ENCODE measurements around the gene CTDSPL.

Gene CTDSPL

DNA sequence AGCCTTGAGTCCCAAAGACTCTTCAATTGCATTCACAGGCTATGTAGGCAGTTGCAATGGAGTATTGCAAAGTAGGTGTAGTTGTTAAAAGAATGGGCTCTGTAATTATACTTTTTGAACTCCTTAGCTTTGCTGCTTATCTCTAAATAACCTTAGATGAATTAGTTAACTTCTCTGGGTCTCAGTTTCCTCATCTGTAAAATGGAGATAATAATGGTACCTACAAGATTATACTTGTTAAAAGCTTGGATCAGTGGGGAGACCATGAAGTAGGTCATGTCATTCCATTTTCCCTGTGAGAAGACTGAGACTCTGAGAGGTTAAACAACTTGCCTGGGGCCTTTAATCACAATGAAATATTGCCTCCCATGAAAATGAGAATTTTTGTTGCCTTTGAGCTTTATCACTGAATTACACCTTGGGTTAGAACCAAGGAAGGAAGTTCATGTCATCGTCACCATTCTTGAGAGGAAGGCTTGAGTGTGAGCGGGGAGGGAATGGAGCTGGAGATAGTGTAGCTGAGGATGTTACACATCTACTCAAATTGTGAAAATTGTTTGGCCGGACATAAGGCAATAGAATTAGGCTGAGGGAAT lies 38.1 kb downstream of the CTDSPL start:
- H3K4me1 ChIP-seq (ENCODE audit: control insufficient read depth, insufficient read depth, low read depth, low read length): peaks cover 18% of the 10 kb centered on the region
- peaks cover 48% of the 10 kb centered on the region for H3K79me1 ChIP-seq (replicated peaks; ENCODE audit: low read length, poor library complexity, severe bottlenecking)
- H3K27me3 ChIP-seq (ENCODE audit: control insufficient read depth in 1 of 2, insufficient read depth in 1 of 2, low read length in 2 of 2): no peaks in the 10 kb centered on the region
- H3K36me3 ChIP-seq (ENCODE audit: control insufficient read depth in 1 of 2, insufficient read depth in 2 of 2, low read depth in 1 of 2, low read length in 2 of 2): peaks cover 5 to 9% of the 10 kb centered on the region in 2 experiments
- no peak overlapping the region for H3K4me2 ChIP-seq (ENCODE audit: low read length, poor library complexity, severe bottlenecking)
- no peak overlapping the region for H2AK5ac ChIP-seq (ENCODE audit: low read length, severe bottlenecking)
- H2AFZ ChIP-seq (ENCODE audit: low read depth, low read length): no peak overlapping the region
- H2BK12ac ChIP-seq (ENCODE audit: low read length in 2 of 2): no peak overlapping the region
- H3K9ac ChIP-seq (ENCODE audit: low read length): no peak overlapping the region
- H3K18ac ChIP-seq (ENCODE audit: low read depth in 1 of 2, low read length in 2 of 2): no peak overlapping the region
- H2BK5ac ChIP-seq (ENCODE audit: low read depth, low read length, poor library complexity, severe bottlenecking): no peak overlapping the region
- no peak overlapping the region for H3K14ac ChIP-seq (ENCODE audit: low read length in 2 of 2)
- no peak overlapping the region for H2BK120ac ChIP-seq (ENCODE audit: low read depth, low read length)
- H3K4me3 ChIP-seq (ENCODE audit: insufficient read depth in 1 of 2, low read depth in 1 of 2, low read length in 2 of 2): no peak overlapping the region
- no peak overlapping the region for H3K27ac ChIP-seq (ENCODE audit: low read length, poor library complexity, severe bottlenecking)
- 100% methylated on average over 2 of the region's 3 CpGs for WGBS
- H4K91ac ChIP-seq (ENCODE audit: low read length): no peak overlapping the region
- no peak overlapping the region for H2BK15ac ChIP-seq (ENCODE audit: low read depth, poor library complexity, severe bottlenecking)
- no peak overlapping the region for H4K8ac ChIP-seq (ENCODE audit: low read length)
- H3K9me3 ChIP-seq (ENCODE audit: control insufficient read depth, low read length): no peaks in the 10 kb centered on the region
- DNase-seq: no peak
- no peak overlapping the region for H3K4ac ChIP-seq (ENCODE audit: low read depth in 1 of 2, low read length in 2 of 2)
- H3K23ac ChIP-seq (ENCODE audit: low read length in 2 of 2): no peak overlapping the region

DNA sequence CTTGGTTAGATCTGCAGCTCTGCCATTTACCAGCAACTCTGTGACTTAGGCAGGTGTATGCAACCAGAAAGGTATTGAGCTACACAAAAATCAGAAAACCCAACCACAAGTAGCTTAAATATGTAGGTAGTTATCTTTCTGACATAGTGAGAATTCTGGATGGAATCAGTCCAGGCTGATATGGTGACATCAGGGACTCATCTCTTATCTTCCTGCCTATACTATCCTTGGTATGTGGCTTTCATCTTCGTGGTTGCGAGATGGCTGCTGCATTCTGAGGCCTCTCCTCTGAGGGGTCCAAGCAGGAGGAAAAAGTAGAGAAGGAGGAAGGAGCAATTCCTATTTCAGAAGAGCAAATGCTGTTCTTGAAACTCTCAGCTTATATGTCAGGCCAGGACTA lies 40.0 kb downstream of the CTDSPL start:
- H2AK5ac ChIP-seq (ENCODE audit: low read length, severe bottlenecking): no peak overlapping the region
- no peak overlapping the region for H2BK15ac ChIP-seq (ENCODE audit: low read depth, poor library complexity, severe bottlenecking)
- H4K91ac ChIP-seq (ENCODE audit: low read length): no peak overlapping the region
- peaks cover 24% of the 10 kb centered on the region for H3K4me1 ChIP-seq (ENCODE audit: control insufficient read depth, insufficient read depth, low read depth, low read length)
- 96% methylated on average over 2 of the region's 2 CpGs for WGBS
- H3K27me3 ChIP-seq (ENCODE audit: control insufficient read depth in 1 of 2, insufficient read depth in 1 of 2, low read length in 2 of 2): no peaks in the 10 kb centered on the region
- H3K79me1 ChIP-seq (replicated peaks; ENCODE audit: low read length, poor library complexity, severe bottlenecking): peaks cover 39% of the 10 kb centered on the region
- H3K18ac ChIP-seq (ENCODE audit: low read depth in 1 of 2, low read length in 2 of 2): no peak overlapping the region
- no peak overlapping the region for H3K4me3 ChIP-seq (ENCODE audit: insufficient read depth in 1 of 2, low read depth in 1 of 2, low read length in 2 of 2)
- no peak overlapping the region for H3K9ac ChIP-seq (ENCODE audit: low read length)
- DNase-seq: no peak
- H3K14ac ChIP-seq (ENCODE audit: low read length in 2 of 2): no peak overlapping the region
- no peak overlapping the region for H3K4ac ChIP-seq (ENCODE audit: low read depth in 1 of 2, low read length in 2 of 2)
- H3K36me3 ChIP-seq (ENCODE audit: control insufficient read depth in 1 of 2, insufficient read depth in 2 of 2, low read depth in 1 of 2, low read length in 2 of 2): peaks cover 5 to 9% of the 10 kb centered on the region in 2 experiments
- H4K8ac ChIP-seq (ENCODE audit: low read length): no peak overlapping the region
- H3K27ac ChIP-seq (ENCODE audit: low read length, poor library complexity, severe bottlenecking): no peak overlapping the region
- H2BK12ac ChIP-seq (ENCODE audit: low read length in 2 of 2): no peak overlapping the region
- H3K4me2 ChIP-seq (ENCODE audit: low read length, poor library complexity, severe bottlenecking): no peak overlapping the region
- H3K9me3 ChIP-seq (ENCODE audit: control insufficient read depth, low read length): no peaks in the 10 kb centered on the region
- no peak overlapping the region for H2AFZ ChIP-seq (ENCODE audit: low read depth, low read length)
- H2BK5ac ChIP-seq (ENCODE audit: low read depth, low read length, poor library complexity, severe bottlenecking): no peak overlapping the region
- no peak overlapping the region for H2BK120ac ChIP-seq (ENCODE audit: low read depth, low read length)
- no peak overlapping the region for H3K23ac ChIP-seq (ENCODE audit: low read length in 2 of 2)

DNA sequence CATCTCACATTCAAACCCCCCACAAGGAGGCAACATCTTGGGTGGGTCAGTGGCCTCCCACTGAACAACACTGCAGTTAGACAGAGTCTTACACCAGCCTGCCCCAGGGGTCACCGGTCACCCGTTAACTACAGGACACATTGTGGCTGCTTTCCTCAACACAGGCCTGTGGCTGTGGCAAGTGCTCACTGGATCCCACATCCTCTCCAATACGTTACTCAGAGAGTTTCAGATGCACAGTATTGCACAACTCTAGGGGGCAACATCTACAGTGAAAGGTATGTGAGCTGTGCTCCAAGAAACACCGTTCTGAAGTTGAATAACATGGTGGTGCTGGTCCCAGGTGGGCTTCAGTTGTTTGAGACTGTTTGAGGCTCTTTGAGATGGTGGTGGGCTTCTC lies 41.0 kb downstream of the CTDSPL start:
- Histone ChIP-seq H2BK120ac (ENCODE audit: low read depth, low read length) (no peak overlapping the region), H2AK5ac (ENCODE audit: low read length, severe bottlenecking) (no peak overlapping the region), H3K18ac (ENCODE audit: low read depth in 1 of 2, low read length in 2 of 2) (peak overlapping the region in 1 of 2 experiments; percentile 6), H3K4ac (ENCODE audit: low read depth in 1 of 2, low read length in 2 of 2) (no peak overlapping the region), H4K8ac (ENCODE audit: low read length) (peak overlapping the region; percentile 28), H3K79me1 (replicated peaks; ENCODE audit: low read length, poor library complexity, severe bottlenecking) (peaks cover 38% of the 10 kb centered on the region), H2BK15ac (ENCODE audit: low read depth, poor library complexity, severe bottlenecking) (no peak overlapping the region), H3K4me3 (ENCODE audit: insufficient read depth in 1 of 2, low read depth in 1 of 2, low read length in 2 of 2) (no peak overlapping the region), H3K9ac (ENCODE audit: low read length) (no peak overlapping the region), H4K91ac (ENCODE audit: low read length) (no peak overlapping the region), H2BK12ac (ENCODE audit: low read length in 2 of 2) (peak overlapping the region in 1 of 2 experiments; percentile 68), H3K4me1 (ENCODE audit: control insufficient read depth, insufficient read depth, low read depth, low read length) (peaks cover 26% of the 10 kb centered on the region), H3K27ac (ENCODE audit: low read length, poor library complexity, severe bottlenecking) (no peak overlapping the region), H3K36me3 (ENCODE audit: control insufficient read depth in 1 of 2, insufficient read depth in 2 of 2, low read depth in 1 of 2, low read length in 2 of 2) (peaks cover 5 to 9% of the 10 kb centered on the region in 2 experiments), H3K23ac (ENCODE audit: low read length in 2 of 2) (no peak overlapping the region), H3K4me2 (ENCODE audit: low read length, poor library complexity, severe bottlenecking) (no peak overlapping the region), H3K14ac (ENCODE audit: low read length in 2 of 2) (no peak overlapping the region), H3K9me3 (ENCODE audit: control insufficient read depth, low read length) (no peaks in the 10 kb centered on the region), H2AFZ (ENCODE audit: low read depth, low read length) (no peak overlapping the region), H3K27me3 (ENCODE audit: control insufficient read depth in 1 of 2, insufficient read depth in 1 of 2, low read length in 2 of 2) (no peaks in the 10 kb centered on the region), H2BK5ac (ENCODE audit: low read depth, low read length, poor library complexity, severe bottlenecking) (no peak overlapping the region)
- no peak for DNase-seq
- 96% methylated on average over 4 of the region's 4 CpGs for WGBS

DNA sequence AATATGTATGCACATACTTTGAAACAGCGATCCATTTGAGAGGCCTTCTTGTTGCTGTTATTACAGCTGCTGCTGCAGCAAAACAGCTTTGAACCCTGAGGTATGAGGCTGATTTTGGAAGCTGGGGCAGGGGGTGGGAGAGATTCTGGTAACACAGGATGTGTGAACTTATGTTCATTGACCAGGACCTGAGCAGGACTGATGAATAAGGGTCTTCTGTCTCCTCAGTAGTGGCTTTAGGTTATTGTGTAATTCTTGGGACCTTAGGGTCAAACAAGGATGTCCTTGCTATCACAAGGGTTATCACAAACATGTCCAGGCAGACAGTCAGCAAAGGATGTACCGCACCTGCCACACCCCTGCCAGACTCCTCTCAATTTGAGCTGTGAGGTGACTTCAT lies 41.6 kb downstream of the CTDSPL start:
- Histone ChIP-seq H3K14ac (ENCODE audit: low read length in 2 of 2) (no peak overlapping the region), H3K9ac (ENCODE audit: low read length) (no peak overlapping the region), H2BK5ac (ENCODE audit: low read depth, low read length, poor library complexity, severe bottlenecking) (no peak overlapping the region), H2AFZ (ENCODE audit: low read depth, low read length) (no peak overlapping the region), H3K23ac (ENCODE audit: low read length in 2 of 2) (no peak overlapping the region), H4K8ac (ENCODE audit: low read length) (no peak overlapping the region), H3K4me2 (ENCODE audit: low read length, poor library complexity, severe bottlenecking) (no peak overlapping the region), H2AK5ac (ENCODE audit: low read length, severe bottlenecking) (no peak overlapping the region), H3K4me3 (ENCODE audit: insufficient read depth in 1 of 2, low read depth in 1 of 2, low read length in 2 of 2) (no peak overlapping the region), H4K91ac (ENCODE audit: low read length) (no peak overlapping the region), H3K18ac (ENCODE audit: low read depth in 1 of 2, low read length in 2 of 2) (peak overlapping the region in 1 of 2 experiments; percentile 12), H3K4ac (ENCODE audit: low read depth in 1 of 2, low read length in 2 of 2) (no peak overlapping the region), H3K4me1 (ENCODE audit: control insufficient read depth, insufficient read depth, low read depth, low read length) (peaks cover 27% of the 10 kb centered on the region), H3K36me3 (ENCODE audit: control insufficient read depth in 1 of 2, insufficient read depth in 2 of 2, low read depth in 1 of 2, low read length in 2 of 2) (peaks cover 5 to 9% of the 10 kb centered on the region in 2 experiments), H3K27me3 (ENCODE audit: control insufficient read depth in 1 of 2, insufficient read depth in 1 of 2, low read length in 2 of 2) (no peaks in the 10 kb centered on the region), H2BK120ac (ENCODE audit: low read depth, low read length) (no peak overlapping the region), H3K27ac (ENCODE audit: low read length, poor library complexity, severe bottlenecking) (no peak overlapping the region), H3K79me1 (replicated peaks; ENCODE audit: low read length, poor library complexity, severe bottlenecking) (peaks cover 35% of the 10 kb centered on the region), H2BK12ac (ENCODE audit: low read length in 2 of 2) (peak overlapping the region; percentile 47 to 52), H3K9me3 (ENCODE audit: control insufficient read depth, low read length) (no peaks in the 10 kb centered on the region), H2BK15ac (ENCODE audit: low read depth, poor library complexity, severe bottlenecking) (peak overlapping the region; percentile 55)
- WGBS: 94% methylated on average over 2 of the region's 2 CpGs
- no peak for DNase-seq
